Endothelial cell of umbilical vein (primary cell): ENCODE results near the gene TARBP1. TPM values are rescaled to one million over a fixed set of nuclear protein-coding genes. Genes with fewer than 3 reads are reported as not detected.

Experiments
- BruUV-seq: library from RNA; stranded (reverse); fragments of 400-500 nt; replicated peaks from 2 replicates; lab custom pipeline; 2021; lab: Mats Ljungman, UMichigan
- CTCF ChIA-PET: fragments of 300-600, 350-600 bp; sonication (Branson Sonifier 250); formaldehyde crosslinking; loops from one replicate; lab custom pipeline; 2021; ENCODE audit warnings: antibody characterized with exemption, inconsistent platforms; lab: Charles Lee
- POLR2A ChIA-PET: fragments of 300-600, 350-600 bp; sonication (Branson Sonifier 250); formaldehyde crosslinking; loops from one replicate; lab custom pipeline; 2021; ENCODE audit warnings: antibody characterized with exemption, inconsistent platforms; lab: Charles Lee
- DNase-seq: peaks from one replicate; pipeline ENCODE4 v3.0.0-alpha.2; 2011; ENCODE audit warnings: low read depth, low spot score
- FAIRE-seq: peaks from 2 replicates; lab custom pipeline; 2011; peaks lifted over from hg19 to GRCh38; lab: Jason Lieb, UNC
- H2AFZ ChIP-seq: 2 replicates; pipeline ENCODE4 v1.6.0; 2012; ENCODE audit warnings: low read depth, low read length, control low read depth, inconsistent platforms
- H3K27ac ChIP-seq: 2 replicates; pipeline ENCODE4 v1.5.1; 2011; ENCODE audit warnings: low read depth, mild to moderate bottlenecking, control low read depth, low read length, moderate library complexity; ENCODE audit not compliant: insufficient read depth
- H3K27me3 ChIP-seq, 2 experiments: 2 replicates each; pipeline versions ENCODE4 v1.6.0 to v1.6.1; 2011; ENCODE audit warnings: low read length in 2 of 2, mixed read lengths in 1 of 2; ENCODE audit not compliant: control insufficient read depth in 2 of 2, insufficient read depth in 2 of 2
- H3K36me3 ChIP-seq, 2 experiments: 2 replicates in 1 of 2; 3 replicates in 1 of 2; pipeline ENCODE4 v1.5.1; 2011; ENCODE audit warnings: low read length in 2 of 2, mild to moderate bottlenecking in 1 of 2, moderate library complexity in 1 of 2; ENCODE audit not compliant: control insufficient read depth in 2 of 2, insufficient read depth in 2 of 2; ENCODE audit errors: extremely low read depth in 1 of 2
- H3K4me1 ChIP-seq: 3 replicates; pipeline ENCODE4 v1.5.1; 2011; ENCODE audit warnings: mild to moderate bottlenecking, low read length; ENCODE audit not compliant: control insufficient read depth, insufficient read depth; ENCODE audit errors: extremely low read depth
- H3K4me2 ChIP-seq: 2 replicates; pipeline ENCODE4 v1.6.1; 2011; ENCODE audit warnings: low read length, control low read depth, mixed read lengths; ENCODE audit not compliant: insufficient read depth
- H3K4me3 ChIP-seq, 3 experiments: fragments of 200-600 bp in 1 of 3; sonication (generic), shearing (Covaris generic) in 1 of 3; replicated peaks in 1 of 3; 2 replicates each; pipeline ENCODE4 v1.5.1; 2011 to 2016; ENCODE audit warnings: control low read depth in 3 of 3, low read length in 3 of 3, mild to moderate bottlenecking in 2 of 3, inconsistent platforms in 1 of 3, low read depth in 1 of 3, moderate library complexity in 1 of 3; ENCODE audit not compliant: insufficient read depth in 1 of 3
- H3K79me2 ChIP-seq: 2 replicates; pipeline ENCODE4 v1.6.0; 2012; ENCODE audit warnings: low read length, inconsistent platforms; ENCODE audit not compliant: control insufficient read depth, insufficient read depth
- H3K9ac ChIP-seq: replicated peaks from 2 replicates; pipeline ENCODE3; 2011; ENCODE audit warnings: low read length, control low read depth; ENCODE audit not compliant: insufficient read depth; ENCODE audit errors: extremely low read depth
- H3K9me1 ChIP-seq: replicated peaks from 3 replicates; pipeline ENCODE4 v1.6.0; 2011; ENCODE audit warnings: mild to moderate bottlenecking, low read length; ENCODE audit not compliant: control insufficient read depth, insufficient read depth; ENCODE audit errors: extremely low read depth
- H3K9me3 ChIP-seq: replicated peaks from 2 replicates; pipeline ENCODE4 v1.5.1; 2012; ENCODE audit warnings: low read length, inconsistent platforms; ENCODE audit not compliant: control insufficient read depth, insufficient read depth
- H4K20me1 ChIP-seq: replicated peaks from 2 replicates; pipeline ENCODE3; 2011; ENCODE audit warnings: mild to moderate bottlenecking, low read length; ENCODE audit not compliant: control insufficient read depth, insufficient read depth; ENCODE audit errors: extremely low read depth
- EZH2 ChIP-seq: IDR thresholded peaks from 2 replicates; pipeline ENCODE4 v1.6.1; 2012; ENCODE audit warnings: borderline replicate concordance, low read depth, mild to moderate bottlenecking, moderate library complexity, low read length, inconsistent platforms; ENCODE audit not compliant: severe bottlenecking
- FOS ChIP-seq: IDR thresholded peaks from 2 replicates; pipeline ENCODE4 v1.6.1; 2011; ENCODE audit warnings: mild to moderate bottlenecking, low read length, moderate library complexity, borderline replicate concordance; ENCODE audit not compliant: insufficient read depth
- GATA2 ChIP-seq: IDR thresholded peaks from 2 replicates; pipeline ENCODE4 v1.7.0; 2011; ENCODE audit warnings: low read depth, mild to moderate bottlenecking, moderate library complexity, mixed read lengths, low read length; ENCODE audit not compliant: insufficient read length, insufficient read depth
- JUN ChIP-seq: IDR thresholded peaks from 2 replicates; pipeline ENCODE4 v1.6.1; 2011; ENCODE audit warnings: borderline replicate concordance, low read depth; ENCODE audit not compliant: insufficient read length, insufficient read depth
- MYC ChIP-seq: IDR thresholded peaks from one replicate; pipeline ENCODE4 v1.6.1; 2011; ENCODE audit warnings: mild to moderate bottlenecking, low read depth, low read length
- POLR2A ChIP-seq: IDR thresholded peaks from 2 replicates; pipeline ENCODE4 v1.6.1; 2012; ENCODE audit warnings: low read depth, mild to moderate bottlenecking, control low read depth, low read length
- POLR2AphosphoS5 ChIP-seq: IDR thresholded peaks from 2 replicates; pipeline ENCODE4 v1.6.1; 2012; ENCODE audit warnings: low read depth, mild to moderate bottlenecking, control low read depth, low read length, moderate library complexity; ENCODE audit not compliant: insufficient read depth
- dilution Hi-C: fragments of 300-500 bp; cut with MboI; formaldehyde crosslinking; loops from one replicate; pipeline ENCODE4 v1.15.0; 2019; ENCODE audit warnings: low sequenced_read_pairs; ENCODE audit not compliant: extremely low pct_ligation_motif_present
- intact Hi-C: fragments of 100-400 bp; cut with micrococcal nuclease; formaldehyde crosslinking; loops from one replicate; pipeline ENCODE4 v1.10.0; 2022
- polyA plus RNA-seq, 4 experiments: library from polyadenylated mRNA; depleted of rRNA in 3 of 4; stranded (reverse) in 3 of 4; unstranded in 1 of 4; fragments of >200 nt; gene quantifications; 2 replicates each; pipeline versions ENCODE4 v1.2.1 to v1.2.3, GENCODE V29; 2011 to 2012; ENCODE audit warnings: missing spikeins in 1 of 4
- total RNA-seq: library from RNA; stranded (reverse); gene quantifications from 2 replicates; pipeline ENCODE4 v1.2.3, GENCODE V29; 2021
- TF ChIP-seq, protein P1 (sequence below), 2 donors: IDR thresholded peaks; 1 replicate in 1 of 2; 2 replicates in 1 of 2; pipeline ENCODE4 v1.5.1; 2011; ENCODE audit warnings: low read length in 2 of 2, mild to moderate bottlenecking in 2 of 2, moderate library complexity in 2 of 2, control low read depth in 1 of 2, inconsistent platforms in 1 of 2, low read depth in 1 of 2; ENCODE audit not compliant: insufficient read depth in 1 of 2; ENCODE audit errors: extremely low read depth in 1 of 2
- TF ChIP-seq, protein P2 (sequence below): IDR thresholded peaks from 2 replicates; pipeline ENCODE4 v1.6.1; 2011; ENCODE audit not compliant: insufficient read depth, insufficient read length

Gene TARBP1
- total and polyA plus RNA-seq, 2 donors (not counting 3 experiments of a cell fraction or from before 2014, with no cell fraction given): 17.3 to 23.4 TPM

DNA sequence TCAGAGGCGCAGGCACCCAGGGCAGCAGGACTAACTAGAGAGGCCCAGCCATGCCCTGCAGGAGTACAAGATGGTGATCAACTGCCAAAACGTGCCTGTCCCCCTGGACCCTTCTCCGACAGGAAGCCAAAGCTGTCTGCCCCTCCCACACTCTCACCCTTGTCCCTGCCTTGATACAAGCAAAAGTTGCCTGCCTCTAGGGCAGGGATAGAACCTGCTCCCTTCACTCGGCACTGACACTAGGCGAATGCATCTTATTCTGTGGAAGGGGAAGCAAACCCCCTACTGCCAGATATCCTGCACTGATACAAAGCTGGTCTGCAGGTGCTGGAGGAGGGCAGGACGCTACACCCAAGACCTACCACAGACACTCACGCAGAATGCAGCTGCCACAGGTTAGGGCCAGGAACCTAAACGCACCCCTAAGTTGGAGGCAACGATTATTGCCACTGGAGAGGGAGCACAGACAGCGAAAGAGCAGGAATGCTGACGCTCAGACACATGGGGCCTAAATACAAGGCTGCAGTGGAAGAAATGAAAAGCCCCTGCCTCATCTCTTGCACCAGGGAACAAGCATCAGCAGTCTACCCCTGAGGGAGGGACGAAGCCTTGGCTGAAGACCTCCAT, 3.7 kb downstream of the TARBP1 start:
- Histone ChIP-seq H3K27ac (no peak overlapping the region), H3K27me3 (peaks cover 0 to 4% of the 10 kb centered on the region in 2 experiments), H3K36me3 (no peaks in the 10 kb centered on the region), H3K4me1 (peaks cover 17% of the 10 kb centered on the region), H4K20me1 (no peaks in the 10 kb centered on the region), H3K9ac (no peak overlapping the region), H3K79me2 (peaks cover 9% of the 10 kb centered on the region), H3K9me3 (no peaks in the 10 kb centered on the region), H3K9me1 (no peaks in the 10 kb centered on the region), H3K4me3 (no peak overlapping the region), H2AFZ (no peak overlapping the region), H3K4me2 (no peak overlapping the region)
- ChIA-PET CTCF (no interaction called here), POLR2A (no interaction called here)
- dilution Hi-C loops: no loop called here
- TF ChIP-seq MYC: no peak
- TF ChIP-seq, protein P1, sequence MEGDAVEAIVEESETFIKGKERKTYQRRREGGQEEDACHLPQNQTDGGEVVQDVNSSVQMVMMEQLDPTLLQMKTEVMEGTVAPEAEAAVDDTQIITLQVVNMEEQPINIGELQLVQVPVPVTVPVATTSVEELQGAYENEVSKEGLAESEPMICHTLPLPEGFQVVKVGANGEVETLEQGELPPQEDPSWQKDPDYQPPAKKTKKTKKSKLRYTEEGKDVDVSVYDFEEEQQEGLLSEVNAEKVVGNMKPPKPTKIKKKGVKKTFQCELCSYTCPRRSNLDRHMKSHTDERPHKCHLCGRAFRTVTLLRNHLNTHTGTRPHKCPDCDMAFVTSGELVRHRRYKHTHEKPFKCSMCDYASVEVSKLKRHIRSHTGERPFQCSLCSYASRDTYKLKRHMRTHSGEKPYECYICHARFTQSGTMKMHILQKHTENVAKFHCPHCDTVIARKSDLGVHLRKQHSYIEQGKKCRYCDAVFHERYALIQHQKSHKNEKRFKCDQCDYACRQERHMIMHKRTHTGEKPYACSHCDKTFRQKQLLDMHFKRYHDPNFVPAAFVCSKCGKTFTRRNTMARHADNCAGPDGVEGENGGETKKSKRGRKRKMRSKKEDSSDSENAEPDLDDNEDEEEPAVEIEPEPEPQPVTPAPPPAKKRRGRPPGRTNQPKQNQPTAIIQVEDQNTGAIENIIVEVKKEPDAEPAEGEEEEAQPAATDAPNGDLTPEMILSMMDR (IDR thresholded peaks at IDR 0.05; ENCODE audit: extremely low read depth in 1 of 2, insufficient read depth in 1 of 2, low read depth in 1 of 2, low read length in 2 of 2): no peak
- TF ChIP-seq POLR2AphosphoS5: no peak
- TF ChIP-seq POLR2A: no peak
- DNase-seq: no peak
- intact Hi-C loops: loop anchor here (10.0 kb wide), 2 partner anchors 360 to 1030 kb away; partner anchors contain the start of gene B3GALNT2
- no TSS peak for BruUV-seq
- FAIRE-seq: no peak

DNA sequence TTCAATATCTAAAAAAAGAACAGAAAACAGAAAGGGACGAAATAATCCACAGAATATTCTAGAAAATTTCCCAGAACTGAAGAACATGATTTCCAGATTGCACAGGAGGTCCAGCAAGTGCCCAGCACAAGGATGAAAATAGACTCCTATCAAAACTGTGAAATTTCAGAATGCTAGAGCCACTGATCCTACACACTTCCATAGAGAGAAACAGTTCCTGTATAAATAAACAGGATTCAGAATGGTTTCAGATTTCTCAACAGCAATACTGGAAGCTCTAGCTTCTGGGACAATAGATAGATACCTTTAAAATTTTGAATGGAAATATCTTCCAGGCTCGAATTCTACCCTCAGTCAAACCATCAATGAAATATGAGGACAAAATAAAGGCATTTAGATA, 4.6 kb downstream of the TARBP1 start:
- Histone ChIP-seq H3K36me3 (no peaks in the 10 kb centered on the region), H2AFZ (no peak overlapping the region), H3K9me3 (no peaks in the 10 kb centered on the region), H3K79me2 (peaks cover 9% of the 10 kb centered on the region), H3K4me2 (no peak overlapping the region), H3K27ac (no peak overlapping the region), H3K9me1 (no peaks in the 10 kb centered on the region), H3K27me3 (no peaks in the 10 kb centered on the region), H3K4me1 (peaks cover 17% of the 10 kb centered on the region), H4K20me1 (no peaks in the 10 kb centered on the region), H3K9ac (no peak overlapping the region), H3K4me3 (no peak overlapping the region)
- TF ChIP-seq, protein P2, sequence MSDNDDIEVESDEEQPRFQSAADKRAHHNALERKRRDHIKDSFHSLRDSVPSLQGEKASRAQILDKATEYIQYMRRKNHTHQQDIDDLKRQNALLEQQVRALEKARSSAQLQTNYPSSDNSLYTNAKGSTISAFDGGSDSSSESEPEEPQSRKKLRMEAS: no peak
- TF ChIP-seq FOS (no peak), POLR2AphosphoS5 (no peak), JUN (no peak), MYC (no peak), GATA2 (no peak), EZH2 (no peak), POLR2A (no peak)
- TF ChIP-seq, protein P1 (IDR thresholded peaks at IDR 0.05; ENCODE audit: extremely low read depth in 1 of 2, insufficient read depth in 1 of 2, low read depth in 1 of 2, low read length in 2 of 2): no peak
- BruUV-seq: no TSS peak
- DNase-seq: no peak
- intact Hi-C loops: loop anchor here (10.0 kb wide), 2 partner anchors 360 to 1030 kb away; partner anchors contain the start of gene B3GALNT2
- dilution Hi-C loops: no loop called here
- ChIA-PET POLR2A (no interaction called here), CTCF (no interaction called here)
- FAIRE-seq: no peak
